ENCODE data around the gene KLHL29. TPM values are rescaled to one million over a fixed set of nuclear protein-coding genes. Genes with fewer than 3 reads are reported as not detected.

The KLHL29 gene
- total RNA-seq, 2 experiments from 2014 or later = 2.5 to 2.7 TPM

- Mint-ChIP-seq H3K4me3 (no peak overlapping the region), H3K9me3 (no peaks in the 10 kb centered on the region), H3K36me3 (ENCODE audit: low read depth) (no peaks in the 10 kb centered on the region), H3K27me3 (no peaks in the 10 kb centered on the region), H3K4me1 (ENCODE audit: low read depth) (no peaks in the 10 kb centered on the region), H3K27ac (no peak overlapping the region)
- Histone ChIP-seq H3K4me1 (ENCODE audit: insufficient read depth, low read length) (no peaks in the 10 kb centered on the region), H3K36me3 (ENCODE audit: insufficient read depth, low read length) (no peaks in the 10 kb centered on the region), H3K27ac (ENCODE audit: low read depth in 1 of 2, low read length in 2 of 2) (no peak overlapping the region), H3K4me3 (ENCODE audit: low read length) (no peak overlapping the region), H3K9me3 (ENCODE audit: control insufficient read depth in 1 of 2, insufficient read depth in 1 of 2, low read length in 2 of 2) (no peaks in the 10 kb centered on the region), H3K27me3 (ENCODE audit: control insufficient read depth in 1 of 2, insufficient read depth in 2 of 2, low read length in 2 of 2) (peaks cover 0 to 2% of the 10 kb centered on the region in 2 experiments)
- intact Hi-C loops (cut with DNase I, micrococcal nuclease) = no loop called here
- ChIA-PET POLR2A (no interaction called here), CTCF (no interaction called here)
- TF ChIP-seq CTCF (IDR thresholded peaks at IDR 0.05) = no peak
- DNase-seq (no peak), ATAC-seq (ENCODE audit: poor library complexity) (no peak)
Observed at GRCh38 chr2:23597687-23598086, 212.7 kb downstream of the KLHL29 start.

GRCh38 chr2:23599006-23599405, 214.0 kb downstream of the KLHL29 start:
- ChIA-PET POLR2A (no interaction called here), CTCF (no interaction called here)
- Histone ChIP-seq H3K36me3 (ENCODE audit: insufficient read depth, low read length) (no peaks in the 10 kb centered on the region), H3K4me1 (ENCODE audit: insufficient read depth, low read length) (no peaks in the 10 kb centered on the region), H3K27ac (ENCODE audit: low read depth in 1 of 2, low read length in 2 of 2) (no peak overlapping the region), H3K9me3 (ENCODE audit: control insufficient read depth in 1 of 2, insufficient read depth in 1 of 2, low read length in 2 of 2) (no peaks in the 10 kb centered on the region), H3K27me3 (ENCODE audit: control insufficient read depth in 1 of 2, insufficient read depth in 2 of 2, low read length in 2 of 2) (peaks cover 0 to 2% of the 10 kb centered on the region in 2 experiments), H3K4me3 (ENCODE audit: low read length) (no peak overlapping the region)
- no peaks in the 10 kb centered on the region for H3K27me3 Mint-ChIP-seq
- H3K9me3 Mint-ChIP-seq = no peaks in the 10 kb centered on the region
- DNase-seq (no peak), ATAC-seq (ENCODE audit: poor library complexity) (no peak)
- H3K4me1 Mint-ChIP-seq (ENCODE audit: low read depth) = no peaks in the 10 kb centered on the region
- H3K27ac Mint-ChIP-seq = no peak overlapping the region
- intact Hi-C loops (cut with DNase I, micrococcal nuclease) = no loop called here
- H3K36me3 Mint-ChIP-seq (ENCODE audit: low read depth) = no peaks in the 10 kb centered on the region
- no peak for TF ChIP-seq CTCF (IDR thresholded peaks at IDR 0.05)
- no peak overlapping the region for H3K4me3 Mint-ChIP-seq

- H3K27me3 Mint-ChIP-seq = no peaks in the 10 kb centered on the region
- intact Hi-C loops (cut with DNase I, micrococcal nuclease) = no loop called here
- DNase-seq (no peak), ATAC-seq (ENCODE audit: poor library complexity) (no peak)
- no peak overlapping the region for H3K4me3 Mint-ChIP-seq
- no peaks in the 10 kb centered on the region for H3K36me3 Mint-ChIP-seq (ENCODE audit: low read depth)
- Histone ChIP-seq H3K27me3 (ENCODE audit: control insufficient read depth in 1 of 2, insufficient read depth in 2 of 2, low read length in 2 of 2) (peaks cover 0 to 2% of the 10 kb centered on the region in 2 experiments), H3K4me1 (ENCODE audit: insufficient read depth, low read length) (no peaks in the 10 kb centered on the region), H3K9me3 (ENCODE audit: control insufficient read depth in 1 of 2, insufficient read depth in 1 of 2, low read length in 2 of 2) (peaks cover 0 to 3% of the 10 kb centered on the region in 2 experiments), H3K36me3 (ENCODE audit: insufficient read depth, low read length) (no peaks in the 10 kb centered on the region), H3K27ac (ENCODE audit: low read depth in 1 of 2, low read length in 2 of 2) (no peak overlapping the region), H3K4me3 (ENCODE audit: low read length) (no peak overlapping the region)
- no peak for TF ChIP-seq CTCF (IDR thresholded peaks at IDR 0.05)
- no peaks in the 10 kb centered on the region for H3K9me3 Mint-ChIP-seq
- no peaks in the 10 kb centered on the region for H3K4me1 Mint-ChIP-seq (ENCODE audit: low read depth)
- ChIA-PET CTCF (no interaction called here), POLR2A (no interaction called here)
- H3K27ac Mint-ChIP-seq = no peak overlapping the region
Observed at GRCh38 chr2:23599667-23600066, 214.7 kb downstream of the KLHL29 start.
